Fibroblast of the aortic adventitia (primary cell): ENCODE measurements around the gene PRDX2. TPM values are rescaled to one million over a fixed set of nuclear protein-coding genes. Genes with fewer than 3 reads are reported as not detected.

Experiments used
- DNase-seq: peaks from one replicate; pipeline ENCODE4 v3.0.0-alpha.2; 2010; ENCODE audit warnings: low read depth
- H3K4me3 ChIP-seq: 2 replicates; pipeline ENCODE4 v1.5.1; 2011; ENCODE audit warnings: low read depth, mild to moderate bottlenecking, control low read depth, low read length, moderate library complexity
- small RNA-seq: library from RNA; depleted of rRNA; stranded (forward); fragments of <200 nt; gene quantifications from one replicate; pipeline ENCODE3, GENCODE V24; 2012
- total RNA-seq: library from RNA; depleted of rRNA; stranded (reverse); fragments of >200 nt; gene quantifications from 2 replicates; pipeline ENCODE4 v1.2.3, GENCODE V29; 2012; ENCODE audit warnings: low replicate concordance
- TF ChIP-seq, protein P1 (sequence below): IDR thresholded peaks from 2 replicates; pipeline ENCODE4 v1.5.1; 2011; ENCODE audit warnings: mild to moderate bottlenecking, low read length, control low read depth, inconsistent platforms; ENCODE audit not compliant: insufficient read depth

The PRDX2 gene
- total RNA-seq, 1 donor: 163 TPM

DNA sequence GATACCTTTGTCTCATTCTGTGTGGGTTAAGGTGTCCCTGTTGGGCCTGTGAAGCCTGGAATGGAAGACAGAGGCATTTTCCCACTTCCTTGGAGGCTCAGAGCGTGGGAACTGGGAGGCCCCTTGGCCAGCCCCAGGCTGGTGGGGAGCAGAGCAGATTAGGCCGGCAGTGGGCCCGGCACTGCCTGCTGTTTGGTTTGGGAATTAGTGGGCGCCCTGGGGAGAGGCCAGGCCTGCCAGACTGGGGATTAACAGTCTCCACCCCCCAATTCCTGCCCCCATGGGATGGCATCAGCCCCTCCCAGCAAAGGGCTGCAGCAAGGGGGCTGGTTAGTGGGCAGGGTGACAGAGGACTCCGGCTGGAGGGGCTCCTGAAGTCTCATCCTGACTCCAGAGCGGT, 53.1 kb downstream of the PRDX2 start:
- H3K4me3 ChIP-seq: no peak overlapping the region
- no peak for DNase-seq
- TF ChIP-seq, protein P1, sequence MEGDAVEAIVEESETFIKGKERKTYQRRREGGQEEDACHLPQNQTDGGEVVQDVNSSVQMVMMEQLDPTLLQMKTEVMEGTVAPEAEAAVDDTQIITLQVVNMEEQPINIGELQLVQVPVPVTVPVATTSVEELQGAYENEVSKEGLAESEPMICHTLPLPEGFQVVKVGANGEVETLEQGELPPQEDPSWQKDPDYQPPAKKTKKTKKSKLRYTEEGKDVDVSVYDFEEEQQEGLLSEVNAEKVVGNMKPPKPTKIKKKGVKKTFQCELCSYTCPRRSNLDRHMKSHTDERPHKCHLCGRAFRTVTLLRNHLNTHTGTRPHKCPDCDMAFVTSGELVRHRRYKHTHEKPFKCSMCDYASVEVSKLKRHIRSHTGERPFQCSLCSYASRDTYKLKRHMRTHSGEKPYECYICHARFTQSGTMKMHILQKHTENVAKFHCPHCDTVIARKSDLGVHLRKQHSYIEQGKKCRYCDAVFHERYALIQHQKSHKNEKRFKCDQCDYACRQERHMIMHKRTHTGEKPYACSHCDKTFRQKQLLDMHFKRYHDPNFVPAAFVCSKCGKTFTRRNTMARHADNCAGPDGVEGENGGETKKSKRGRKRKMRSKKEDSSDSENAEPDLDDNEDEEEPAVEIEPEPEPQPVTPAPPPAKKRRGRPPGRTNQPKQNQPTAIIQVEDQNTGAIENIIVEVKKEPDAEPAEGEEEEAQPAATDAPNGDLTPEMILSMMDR: no peak

Small RNA genes lying within 50 kb of the gene (small RNA-seq; reads per million reads assigned to genes)
- not detected for gene MIR5684

Other genes starting within 250 kb of the PRDX2 start
- gene ZNF490, start 191.0 kb downstream of the PRDX2 start, total RNA-seq: 7.4 and 8.7 TPM in 2 replicates
- 15.8 and 16.1 TPM in 2 replicates for gene ZNF791, start 190.9 kb downstream of the PRDX2 start, total RNA-seq
- 16.8 and 38.2 TPM in 2 replicates for gene MAN2B1, start 135.1 kb downstream of the PRDX2 start, total RNA-seq
- gene WDR83, start 135.0 kb downstream of the PRDX2 start, total RNA-seq: 6.8 and 15.9 TPM in 2 replicates
- 38.3 and 46.2 TPM in 2 replicates for gene DHPS, start 119.9 kb downstream of the PRDX2 start, total RNA-seq
- gene GNG14, start 113.8 kb downstream of the PRDX2 start, total RNA-seq: not detected in 2 replicates
- gene FBXW9, start 105.2 kb downstream of the PRDX2 start, total RNA-seq: 7.2 and 8.9 TPM in 2 replicates
- gene TNPO2, start 77.9 kb downstream of the PRDX2 start, total RNA-seq: 39.4 and 57.3 TPM in 2 replicates
- 145 and 172 TPM in 2 replicates for gene TRIR, start 67.1 kb downstream of the PRDX2 start, total RNA-seq
- 61.2 and 84.5 TPM in 2 replicates for gene GET3, start 64.3 kb downstream of the PRDX2 start, total RNA-seq
- not detected in 2 replicates for gene BEST2, start 50.0 kb downstream of the PRDX2 start, total RNA-seq
- gene HOOK2, start 26.2 kb downstream of the PRDX2 start, total RNA-seq: 15.5 and 31.2 TPM in 2 replicates
- 87.9 and 263 TPM in 2 replicates for gene JUNB, start 10.3 kb downstream of the PRDX2 start, total RNA-seq
- gene THSD8, start 269 bp upstream of the PRDX2 start, total RNA-seq: not detected in 2 replicates
- gene RNASEH2A, start 4.8 kb upstream of the PRDX2 start, total RNA-seq: 12.8 and 37.4 TPM in 2 replicates
- not detected in 2 replicates for gene RTBDN, start 32.8 kb upstream of the PRDX2 start, total RNA-seq
- under 0.01 and 1.1 TPM in 2 replicates for gene MAST1, start 36.7 kb upstream of the PRDX2 start, total RNA-seq
- gene DNASE2, start 79.6 kb upstream of the PRDX2 start, total RNA-seq: 22.7 and 23.4 TPM in 2 replicates
- not detected in 2 replicates for gene KLF1, start 85.4 kb upstream of the PRDX2 start, total RNA-seq
- 20.5 and 24.4 TPM in 2 replicates for gene GCDH, start 89.4 kb upstream of the PRDX2 start, total RNA-seq
- gene SYCE2, start 117.5 kb upstream of the PRDX2 start, total RNA-seq: 0.54 TPM in 1 of 2 replicates, not detected in the other
- 39.1 and 44.3 TPM in 2 replicates for gene FARSA, start 131.9 kb upstream of the PRDX2 start, total RNA-seq
- gene CALR, start 136.8 kb upstream of the PRDX2 start, total RNA-seq: 1,776 and 3,314 TPM in 2 replicates
- gene RAD23A, start 144.1 kb upstream of the PRDX2 start, total RNA-seq: 76.8 and 101 TPM in 2 replicates
- 23.0 and 38.8 TPM in 2 replicates for gene GADD45GIP1, start 155.4 kb upstream of the PRDX2 start, total RNA-seq
- gene DAND5, start 167.8 kb upstream of the PRDX2 start, total RNA-seq: 0.18 TPM in 1 of 2 replicates, not detected in the other
- 68.0 and 160 TPM in 2 replicates for gene NFIX, start 193.7 kb upstream of the PRDX2 start, total RNA-seq